ENCODE data around the gene ARSA.
"Not testable (repeated sequence)": the region's sequence is repeated elsewhere in the genome, so short reads cannot be mapped to it uniquely, and the experiment has no call there.

Gene ARSA

GRCh38 chr22:50621356-50621880 is 6.5 kb downstream of the ARSA start:
- DNase-seq, result peak; percentile 46

- DNase-seq, result peak; percentile 43
These were observed 7.2 kb downstream of the ARSA start for GRCh38 chr22:50620593-50621355.

- not testable (repeated sequence) for DNase-seq
These were observed 13.7 kb downstream of the ARSA start for GRCh38 chr22:50614296-50614695.

- DNase-seq, result no peak
These were observed 14.5 kb downstream of the ARSA start for GRCh38 chr22:50613291-50613981.

GRCh38 chr22:50612528-50613221 is 15.3 kb downstream of the ARSA start:
- no peak for DNase-seq

GRCh38 chr22:50612168-50612527 is 15.8 kb downstream of the ARSA start:
- no peak for DNase-seq

- DNase-seq, result no peak
These were observed 16.5 kb downstream of the ARSA start for GRCh38 chr22:50611341-50612060.

- DNase-seq, result no peak
These were observed 17.4 kb downstream of the ARSA start for GRCh38 chr22:50610581-50610980.

GRCh38 chr22:50610041-50610451 is 17.9 kb downstream of the ARSA start:
- no peak for DNase-seq

GRCh38 chr22:50609599-50609998 is 18.4 kb downstream of the ARSA start:
- no peak for DNase-seq

- DNase-seq, result no peak
These were observed 19.0 kb downstream of the ARSA start for GRCh38 chr22:50608996-50609395.

GRCh38 chr22:50608058-50608840 is 19.7 kb downstream of the ARSA start:
- DNase-seq, result not testable (repeated sequence)

GRCh38 chr22:50607659-50608020 is 20.3 kb downstream of the ARSA start:
- no peak for DNase-seq

GRCh38 chr22:50606946-50607658 is 20.9 kb downstream of the ARSA start:
- DNase-seq, result no peak

GRCh38 chr22:50606165-50606945 is 21.6 kb downstream of the ARSA start:
- DNase-seq, result no peak

- DNase-seq, result no peak
These were observed 22.3 kb downstream of the ARSA start for GRCh38 chr22:50605613-50606074.

GRCh38 chr22:50605002-50605612 is 22.8 kb downstream of the ARSA start:
- DNase-seq, result no peak

GRCh38 chr22:50604256-50605001 is 23.5 kb downstream of the ARSA start:
- DNase-seq, result no peak

- DNase-seq, result no peak
These were observed 24.3 kb downstream of the ARSA start for GRCh38 chr22:50603511-50604255.

Measured in stimulated activated naive CD4-positive, alpha-beta T cell treated with Interleukin-2 at 50 U/mL for 16 hours (primary cell).